Esophagus squamous epithelium (tissue), 5 donors: ENCODE data around the gene PIGU. TPM values are rescaled to one million over a fixed set of nuclear protein-coding genes. Genes with fewer than 3 reads are reported as not detected.

Source experiments
- DNase-seq: peaks from one replicate; lab custom pipeline; 2025; lab: John Stamatoyannopoulos, UW
- H3K27ac ChIP-seq, 4 donors: fragments of 200-600 bp; sonication (generic); one replicate each; pipeline ENCODE4 v1.5.1; 2016 to 2019; ENCODE audit warnings: mild to moderate bottlenecking in 1 of 4
- H3K27me3 ChIP-seq, 4 donors: fragments of 200-600 bp; sonication (generic); 1 replicate in 3 of 4; 2 replicates in 1 of 4; pipeline versions ENCODE4 v1.5.1 to v1.6.0; 2017 to 2021; ENCODE audit warnings: antibody characterized with exemption in 1 of 4
- H3K36me3 ChIP-seq, 3 donors: fragments of 200-600 bp; sonication (generic); one replicate each; pipeline ENCODE4 v1.5.1; 2016 to 2019
- H3K4me1 ChIP-seq, 3 donors: fragments of 200-600 bp; sonication (generic); one replicate each; pipeline ENCODE4 v1.5.1; 2017 to 2019
- H3K4me3 ChIP-seq, 4 donors: fragments of 200-600 bp; sonication (generic); 1 replicate in 3 of 4; 2 replicates in 1 of 4; pipeline ENCODE4 v1.5.1; 2016 to 2019; ENCODE audit warnings: mild to moderate bottlenecking in 2 of 4, moderate library complexity in 1 of 4
- H3K9me3 ChIP-seq, 3 donors: fragments of 200-600 bp; sonication (generic); one replicate each; pipeline ENCODE4 v1.5.1; 2016 to 2019
- CTCF ChIP-seq, 6 experiments: fragments of 450-650 bp in 4 of 6; fragments of 200-600 bp in 2 of 6; sonication (generic) in 2 of 6; IDR thresholded peaks; one replicate each; pipeline ENCODE4 v1.5.1; 2016 to 2019; ENCODE audit warnings: antibody characterized with exemption in 6 of 6, mild to moderate bottlenecking in 4 of 6, moderate library complexity in 4 of 6
- POLR2A ChIP-seq, 4 donors: fragments of 450-650 bp; IDR thresholded peaks; one replicate each; pipeline ENCODE4 v1.6.1; 2017; ENCODE audit warnings: antibody characterized with exemption in 4 of 4, mild to moderate bottlenecking in 4 of 4, moderate library complexity in 3 of 4
- WGBS, 2 donors: methylation state at CpG; one replicate each; pipeline ENCODE4 v1.1.5; 2018; 5-methylcytosine and 5-hydroxymethylcytosine counted together
- intact Hi-C: fragments of 100-400 bp; cut with DNase I; formaldehyde crosslinking; loops from one replicate; pipeline ENCODE4 v1.15.0; 2022
- total RNA-seq, 4 donors: library from RNA; depleted of rRNA; stranded (reverse); fragments of >200 nt; gene quantifications; one replicate each; pipeline ENCODE4 v1.1.0, GENCODE V29; 2016
- donor health status: DM: yes; HTN: yes; CAD: no.

Gene PIGU
- total RNA-seq, 4 donors from 2014 or later: 14.8 to 27.1 (median 17.6) TPM

- H3K4me3 ChIP-seq: peak within 1 kb of the TSS; percentile 48 to 86 (median 68)
- WGBS, 2 donors: 0 to 4% methylated on average over 5 to 24 of the region's 103 CpGs
- no peaks in the 10 kb centered on the region for H3K9me3 ChIP-seq
- TF ChIP-seq CTCF (IDR thresholded peaks at IDR 0.05): peak in 2 of 6 experiments; percentile 15 to 29
- peak in 3 of 4 donors; percentile 46 to 66 (median 60) for TF ChIP-seq POLR2A (IDR thresholded peaks at IDR 0.05)
- H3K36me3 ChIP-seq: peaks cover 0 to 6% (median 0%) of the 10 kb centered on the region in 3 donors
- peaks cover 6 to 39% (median 15%) of the 10 kb centered on the region in 3 donors for H3K4me1 ChIP-seq
- DNase-seq: peak; percentile 41
- peak within 1 kb of the TSS; percentile 86 to 98 (median 92) for H3K27ac ChIP-seq
- intact Hi-C loops: no loop called here
- no peaks in the 10 kb centered on the region for H3K27me3 ChIP-seq
These were observed 118.3 kb downstream of the PIGU start, which contains the start of gene MAP1LC3A for GRCh38 chr20:34558320-34559218. TSS of gene MAP1LC3A (plus strand) at chr20:34558718. CDS start at chr20:34558869, 151 bp downstream.

- Histone ChIP-seq H3K9me3 (no peaks in the 10 kb centered on the region), H3K4me1 (peaks cover 6 to 45% (median 15%) of the 10 kb centered on the region in 3 donors), H3K27me3 (no peaks in the 10 kb centered on the region), H3K4me3 (peak overlapping the region; percentile 48 to 86 (median 68)), H3K27ac (peak overlapping the region; percentile 86 to 98 (median 92)), H3K36me3 (peaks cover 0 to 6% (median 0%) of the 10 kb centered on the region in 3 donors)
- intact Hi-C loops: no loop called here
- WGBS, 2 donors: 11 to 22% methylated on average over 11 of the region's 11 CpGs
- no peak for DNase-seq
- TF ChIP-seq POLR2A (IDR thresholded peaks at IDR 0.05) (no peak), CTCF (IDR thresholded peaks at IDR 0.05) (no peak)
These were observed 119.0 kb downstream of the PIGU start for GRCh38 chr20:34557936-34558319.

- H3K4me1 ChIP-seq: peaks cover 4 to 43% (median 10%) of the 10 kb centered on the region in 3 donors
- no peaks in the 10 kb centered on the region for H3K27me3 ChIP-seq
- intact Hi-C loops: no loop called here
- no peak for TF ChIP-seq CTCF (IDR thresholded peaks at IDR 0.05)
- TF ChIP-seq POLR2A (IDR thresholded peaks at IDR 0.05): no peak
- peak overlapping the region in 3 of 4 donors; percentile 7 to 21 (median 21) for H3K27ac ChIP-seq
- H3K9me3 ChIP-seq: no peaks in the 10 kb centered on the region
- no peaks in the 10 kb centered on the region for H3K36me3 ChIP-seq
- no peak for DNase-seq
- no peak overlapping the region for H3K4me3 ChIP-seq
- WGBS, 2 donors: 32 to 40% methylated on average over 4 of the region's 4 CpGs
These were observed 123.5 kb downstream of the PIGU start for GRCh38 chr20:34553366-34553867.

GRCh38 chr20:34552569-34552968 lies 124.3 kb downstream of the PIGU start:
- Histone ChIP-seq H3K4me3 (no peak overlapping the region), H3K9me3 (no peaks in the 10 kb centered on the region), H3K27me3 (no peaks in the 10 kb centered on the region), H3K27ac (no peak overlapping the region), H3K36me3 (no peaks in the 10 kb centered on the region), H3K4me1 (peaks cover 2 to 35% (median 5%) of the 10 kb centered on the region in 3 donors)
- TF ChIP-seq POLR2A (IDR thresholded peaks at IDR 0.05) (no peak), CTCF (IDR thresholded peaks at IDR 0.05) (no peak)
- no peak for DNase-seq
- intact Hi-C loops: no loop called here
- WGBS, 2 donors: 85 to 94% methylated on average over 5 to 6 of the region's 6 CpGs

GRCh38 chr20:34549929-34550305 lies 127.0 kb downstream of the PIGU start:
- 40% methylated on average over 1 of the region's 13 CpGs; no CpG with 5 or more reads in 1 of the 2 donors for WGBS, 2 donors
- TF ChIP-seq CTCF (IDR thresholded peaks at IDR 0.05): no peak
- TF ChIP-seq POLR2A (IDR thresholded peaks at IDR 0.05): no peak

More at GRCh38 chr20:34549929-34550305, 127.0 kb downstream of the PIGU start:
- Histone ChIP-seq H3K4me1 (peaks cover 0 to 32% (median 3%) of the 10 kb centered on the region in 3 donors), H3K27me3 (no peaks in the 10 kb centered on the region), H3K4me3 (no peak overlapping the region), H3K27ac (peak overlapping the region in 1 of 4 donors; percentile 9), H3K36me3 (no peaks in the 10 kb centered on the region), H3K9me3 (no peaks in the 10 kb centered on the region)
- no peak for DNase-seq
- intact Hi-C loops: no loop called here
